A549 treated with CORT108297 at 1 μM for 4 hours (cell line): ENCODE measurements around the gene TGFBR3L. TPM values are rescaled to one million over a fixed set of nuclear protein-coding genes. Genes with fewer than 3 reads are reported as not detected.

ENCODE experiments used
- total RNA-seq: library from RNA; stranded (reverse); fragments of 200-300 nt; extraction: Qiagen RNA extraction; gene quantifications from 5 replicates; pipeline ENCODE4 v1.2.3, GENCODE V29; 2022

Gene TGFBR3L
- 0.73 to 2.3 TPM (median 2.1 TPM) in 5 replicates for total RNA-seq

GRCh38 chr19:7914598-7915045 lies at the start of gene TGFBR3L:
Gene TGFBR3L, plus strand, starts transcription at chr19:7914830.

GRCh38 chr19:7874076-7874896 lies 40.3 kb upstream of the TGFBR3L start, which contains the start of gene PRR36:
Gene PRR36, minus strand, starts transcription at chr19:7874390. Its CDS starts 701 bp downstream, at chr19:7873689.

GRCh38 chr19:7888145-7888825 lies 26.3 kb upstream of the TGFBR3L start, which contains the start of gene LRRC8E:
Gene LRRC8E, plus strand, starts transcription at chr19:7888510. Its CDS starts 7,094 bp downstream, at chr19:7895604.

GRCh38 chr19:7903244-7904073 lies 11.2 kb upstream of the TGFBR3L start, which contains the start of gene MAP2K7:
Gene MAP2K7, plus strand, starts transcription at chr19:7903877. Its CDS starts 68 bp downstream, at chr19:7903945.

DNA sequence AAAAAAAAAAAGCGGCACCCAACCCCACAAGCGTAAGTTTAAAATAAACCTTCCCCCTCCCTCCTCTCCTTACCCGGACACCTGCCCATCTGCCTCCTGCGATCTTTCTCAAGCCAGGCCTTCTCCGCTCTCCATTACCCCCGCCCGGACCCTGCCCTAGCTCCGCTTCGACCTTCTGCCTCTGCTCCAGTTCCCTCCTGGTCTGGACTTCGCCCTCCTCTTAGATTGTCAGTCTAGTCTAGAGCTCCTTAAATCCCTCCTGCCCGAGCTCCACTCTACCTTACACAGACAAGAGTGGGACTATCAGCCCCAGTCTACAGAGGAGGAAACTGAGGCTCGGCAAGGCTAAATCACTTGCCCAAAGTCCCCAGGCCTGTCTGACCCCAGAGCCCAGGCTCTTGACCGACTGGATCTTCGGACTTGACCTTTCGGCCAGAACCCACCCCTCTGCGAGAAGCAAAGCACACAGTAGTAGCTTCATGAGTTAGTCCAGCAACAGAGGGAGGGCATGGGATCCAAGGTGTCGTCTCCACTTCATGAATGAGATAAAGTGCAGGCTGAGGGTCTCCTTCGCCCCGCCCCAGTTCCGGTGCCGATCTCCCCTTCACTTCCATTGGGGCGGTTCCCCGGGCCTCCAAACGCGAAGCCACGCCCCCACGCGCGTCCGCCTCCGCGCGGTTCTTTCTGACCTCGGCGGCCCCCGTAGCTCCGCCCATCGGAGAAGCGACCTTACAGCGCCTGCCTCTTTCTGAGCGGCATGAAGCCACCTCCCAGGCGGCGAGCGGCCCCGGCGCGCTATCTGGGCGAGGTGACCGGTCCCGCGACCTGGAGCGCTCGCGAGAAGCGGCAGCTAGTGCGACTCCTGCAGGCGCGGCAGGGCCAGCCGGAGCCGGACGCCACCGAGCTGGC lies 5.2 kb downstream of the TGFBR3L start, which contains the start of gene SNAPC2:
TSS of gene SNAPC2 (plus strand) at position 729 of the 909 bp plus-strand sequence. CDS start at position 758, 29 bp downstream.

DNA sequence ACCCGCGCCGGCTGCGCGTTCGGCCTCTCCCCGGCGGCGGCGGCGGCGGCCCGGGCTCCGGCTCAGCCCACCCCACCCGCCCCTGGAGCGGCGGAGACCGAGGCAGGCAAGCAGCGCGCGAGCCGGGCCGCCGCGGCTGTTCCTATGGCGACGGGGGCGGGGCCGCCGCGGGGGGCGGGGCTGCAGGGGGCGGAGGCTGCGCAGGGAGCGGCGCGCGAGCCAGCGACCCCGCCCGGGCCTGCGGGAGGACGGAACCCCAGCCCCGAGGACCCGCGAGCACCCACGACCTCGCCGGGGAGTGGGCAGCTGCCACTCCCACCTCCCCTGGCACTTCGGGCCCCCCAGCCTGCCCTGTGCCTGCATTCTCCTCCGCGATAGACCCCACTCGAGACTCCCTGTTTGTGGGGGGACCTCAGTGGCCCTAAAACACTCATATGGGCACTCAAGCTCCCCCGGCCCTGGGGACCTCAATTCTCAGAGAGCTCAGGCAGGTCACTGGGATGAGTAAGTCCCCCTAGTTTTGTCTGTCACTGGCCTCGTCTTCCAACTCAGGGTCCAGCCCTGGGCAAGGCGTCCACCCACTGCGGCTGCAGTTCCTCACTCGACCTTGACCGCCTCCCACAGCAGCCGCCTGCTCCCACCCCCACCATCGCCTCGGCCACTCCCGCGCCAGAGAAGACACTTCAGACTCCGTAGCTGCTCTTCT lies 11.5 kb downstream of the TGFBR3L start, which contains the start of gene CTXN1:
TSS of gene CTXN1 (minus strand) at position 115 of the 706 bp plus-strand sequence. CDS start 597 bp downstream, outside the sequence.

DNA sequence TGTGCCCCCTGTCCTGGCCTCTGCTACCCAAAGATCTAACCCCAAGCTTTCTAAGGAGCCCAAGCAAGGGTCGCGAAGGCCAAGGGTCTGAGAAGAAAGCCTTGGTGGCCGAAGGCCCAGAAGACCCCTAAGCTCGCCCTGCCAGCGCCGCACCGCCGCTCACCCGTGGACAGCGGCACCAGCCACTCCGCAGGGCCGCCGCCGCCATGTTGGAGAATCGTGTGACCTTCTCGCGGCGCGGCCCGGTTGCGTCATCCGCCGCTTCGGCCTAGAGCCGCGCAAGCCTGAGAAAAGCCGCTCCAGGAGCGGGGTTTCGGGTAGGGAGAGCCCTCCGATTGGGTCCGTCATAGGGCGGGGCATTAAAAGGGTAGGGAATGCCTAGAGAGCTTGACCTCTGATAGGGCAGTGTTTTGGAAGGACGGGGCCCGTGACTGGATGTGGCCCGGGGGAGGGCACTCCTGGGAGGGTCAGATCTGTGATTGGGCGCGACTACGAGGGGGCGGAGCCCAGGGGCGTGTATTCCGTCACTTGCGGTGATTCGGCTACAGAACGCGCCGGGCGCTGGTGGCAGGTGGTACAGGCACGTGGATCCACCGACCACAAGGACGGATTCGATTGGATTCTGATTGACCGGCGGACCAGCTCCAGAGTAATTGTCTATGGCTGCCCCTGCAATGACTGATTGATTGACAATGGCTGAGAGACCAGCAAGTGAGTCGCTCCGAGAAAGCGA lies 29.0 kb downstream of the TGFBR3L start, which contains the start of gene TIMM44:
TSS of gene TIMM44 (minus strand) at position 223 of the 733 bp plus-strand sequence. CDS start at position 208, 15 bp downstream.

Other genes starting within 250 kb of the TGFBR3L start
- gene RETN, start 245.8 kb upstream of the TGFBR3L start, total RNA-seq, result not detected in 5 replicates
- not detected in 5 replicates for gene MCEMP1, start 237.7 kb upstream of the TGFBR3L start, total RNA-seq
- 43.7 to 109 TPM (median 104 TPM) in 5 replicates for gene TRAPPC5, start 234.0 kb upstream of the TGFBR3L start, total RNA-seq
- gene FCER2, start 212.7 kb upstream of the TGFBR3L start, total RNA-seq, result not detected in 5 replicates
- not detected in 5 replicates for gene CLEC4G, start 182.7 kb upstream of the TGFBR3L start, total RNA-seq
- gene CD209, start 167.3 kb upstream of the TGFBR3L start, total RNA-seq, result not detected in 5 replicates
- gene CLEC4M, start 151.6 kb upstream of the TGFBR3L start, total RNA-seq, result not detected in 5 replicates
- gene EVI5L, start 84.6 kb upstream of the TGFBR3L start, total RNA-seq, result 1.2 to 2.1 TPM (median 1.6 TPM) in 5 replicates
- 0.22 to 0.48 TPM (median 0.37 TPM) in 5 replicates for gene PRR36, start 40.4 kb upstream of the TGFBR3L start, total RNA-seq
- gene LRRC8E, start 26.3 kb upstream of the TGFBR3L start, total RNA-seq, result 4.9 to 7.9 TPM (median 6.4 TPM) in 5 replicates
- 12.3 to 18.3 TPM (median 17.0 TPM) in 5 replicates for gene MAP2K7, start 11.0 kb upstream of the TGFBR3L start, total RNA-seq
- gene SNAPC2, start 5.5 kb downstream of the TGFBR3L start, total RNA-seq, result 20.5 to 32.0 TPM (median 30.8 TPM) in 5 replicates
- gene CTXN1, start 11.3 kb downstream of the TGFBR3L start, total RNA-seq, result 8.5 to 24.3 TPM (median 22.2 TPM) in 5 replicates
- 26.8 to 32.5 TPM (median 29.3 TPM) in 5 replicates for gene TIMM44, start 28.8 kb downstream of the TGFBR3L start, total RNA-seq
- 61.7 to 69.8 TPM (median 66.7 TPM) in 5 replicates for gene ELAVL1, start 90.8 kb downstream of the TGFBR3L start, total RNA-seq
- gene CCL25, start 137.9 kb downstream of the TGFBR3L start, total RNA-seq, result not detected in 5 replicates
- gene FBN3, start 234.8 kb downstream of the TGFBR3L start, total RNA-seq, result 0.01 TPM in 3 of 5 replicates, not detected in the others